Kidney epithelial cell (primary cell): Measurements from ENCODE around the gene LNP1. TPM values are rescaled to one million over a fixed set of nuclear protein-coding genes. Genes with fewer than 3 reads are reported as not detected.

Experiments
- DNase-seq: peaks from one replicate; pipeline ENCODE4 v3.0.0-alpha.2; 2010; ENCODE audit warnings: low read depth
- H3K27me3 ChIP-seq: 2 replicates; pipeline ENCODE4 v1.6.0; 2011; ENCODE audit warnings: low read length; ENCODE audit not compliant: control insufficient read depth, insufficient read depth
- H3K36me3 ChIP-seq: 2 replicates; pipeline ENCODE4 v1.5.1; 2011; ENCODE audit warnings: low read length; ENCODE audit not compliant: control insufficient read depth, insufficient read depth
- H3K4me3 ChIP-seq: 2 replicates; pipeline ENCODE4 v1.5.1; 2011; ENCODE audit warnings: low read depth, mild to moderate bottlenecking, control low read depth, low read length
- total RNA-seq: library from RNA; depleted of rRNA; stranded (reverse); fragments of >200 nt; gene quantifications from 2 replicates; pipeline ENCODE4 v1.2.3, GENCODE V29; 2015
- TF ChIP-seq, protein P1 (sequence below): IDR thresholded peaks from 2 replicates; pipeline ENCODE4 v1.5.1; 2011; ENCODE audit warnings: mild to moderate bottlenecking, moderate library complexity, low read length, control low read depth, inconsistent platforms; ENCODE audit not compliant: insufficient read depth, poor library complexity, severe bottlenecking

LNP1 gene
- total RNA-seq, 1 donor from 2014 or later = 1.6 TPM

GRCh38 chr3:100407977-100408532 is 6.7 kb downstream of the LNP1 start:
- TF ChIP-seq, protein P1, sequence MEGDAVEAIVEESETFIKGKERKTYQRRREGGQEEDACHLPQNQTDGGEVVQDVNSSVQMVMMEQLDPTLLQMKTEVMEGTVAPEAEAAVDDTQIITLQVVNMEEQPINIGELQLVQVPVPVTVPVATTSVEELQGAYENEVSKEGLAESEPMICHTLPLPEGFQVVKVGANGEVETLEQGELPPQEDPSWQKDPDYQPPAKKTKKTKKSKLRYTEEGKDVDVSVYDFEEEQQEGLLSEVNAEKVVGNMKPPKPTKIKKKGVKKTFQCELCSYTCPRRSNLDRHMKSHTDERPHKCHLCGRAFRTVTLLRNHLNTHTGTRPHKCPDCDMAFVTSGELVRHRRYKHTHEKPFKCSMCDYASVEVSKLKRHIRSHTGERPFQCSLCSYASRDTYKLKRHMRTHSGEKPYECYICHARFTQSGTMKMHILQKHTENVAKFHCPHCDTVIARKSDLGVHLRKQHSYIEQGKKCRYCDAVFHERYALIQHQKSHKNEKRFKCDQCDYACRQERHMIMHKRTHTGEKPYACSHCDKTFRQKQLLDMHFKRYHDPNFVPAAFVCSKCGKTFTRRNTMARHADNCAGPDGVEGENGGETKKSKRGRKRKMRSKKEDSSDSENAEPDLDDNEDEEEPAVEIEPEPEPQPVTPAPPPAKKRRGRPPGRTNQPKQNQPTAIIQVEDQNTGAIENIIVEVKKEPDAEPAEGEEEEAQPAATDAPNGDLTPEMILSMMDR = no peak
- Histone ChIP-seq H3K27me3 (no peaks in the 10 kb centered on the region), H3K36me3 (no peaks in the 10 kb centered on the region), H3K4me3 (no peak overlapping the region)
- no peak for DNase-seq

GRCh38 chr3:100411091-100411982 is 10.0 kb downstream of the LNP1 start:
- TF ChIP-seq, protein P1 = no peak
- Histone ChIP-seq H3K4me3 (no peak overlapping the region), H3K36me3 (no peaks in the 10 kb centered on the region), H3K27me3 (no peaks in the 10 kb centered on the region)
- no peak for DNase-seq

DNA sequence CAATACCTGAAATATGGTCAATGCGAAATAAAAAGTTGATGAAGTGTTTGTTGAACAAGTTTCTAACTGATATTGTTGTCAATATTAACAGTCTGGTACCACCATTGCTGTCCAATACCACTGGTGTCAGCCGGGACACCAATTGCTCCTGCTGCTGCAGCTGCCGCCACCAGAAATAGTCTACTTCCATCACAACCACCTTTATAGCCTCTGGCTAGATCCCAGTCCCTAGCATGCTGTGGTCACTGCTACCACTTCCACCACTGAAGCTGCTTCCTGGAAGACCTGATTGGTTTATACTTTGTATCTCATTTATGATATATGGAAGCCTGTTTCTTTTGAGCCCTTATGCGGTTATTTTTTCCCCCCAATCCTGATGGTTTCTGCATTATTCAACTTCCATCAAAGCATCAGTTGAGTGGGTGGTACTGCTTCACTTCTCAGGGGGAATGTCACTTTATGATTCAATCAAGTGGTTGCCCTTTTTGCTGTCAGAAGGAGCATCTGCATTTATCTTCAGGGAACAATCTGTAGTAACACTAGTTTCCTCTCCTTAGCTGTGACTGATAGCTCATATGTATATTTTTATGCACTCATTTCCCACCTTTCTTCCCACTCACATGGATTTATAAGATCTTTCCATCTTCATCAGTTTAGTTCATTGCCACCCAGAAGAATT is 11.7 kb downstream of the LNP1 start:
- Histone ChIP-seq H3K27me3 (no peaks in the 10 kb centered on the region), H3K4me3 (no peak overlapping the region), H3K36me3 (no peaks in the 10 kb centered on the region)
- TF ChIP-seq, protein P1 = no peak
- DNase-seq = no peak

DNA sequence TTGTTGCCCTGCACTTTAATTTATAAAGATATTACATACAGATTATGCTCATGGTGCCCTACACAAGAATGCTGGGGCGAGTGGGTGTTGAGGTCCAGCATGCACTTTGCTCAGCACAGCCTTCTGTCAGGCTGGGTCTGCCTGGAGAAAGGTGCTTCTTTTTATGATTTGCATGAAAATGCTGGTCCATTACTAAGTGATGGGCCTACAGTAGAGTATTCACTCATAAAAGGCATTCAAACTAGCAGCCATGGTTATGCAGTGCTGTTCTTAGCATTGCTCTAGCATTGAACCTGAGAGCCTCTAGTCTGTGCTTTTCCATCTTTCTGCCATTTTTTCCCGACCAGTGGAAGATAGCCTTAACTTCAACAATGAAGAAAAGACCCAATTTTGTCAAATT is 12.3 kb downstream of the LNP1 start:
- TF ChIP-seq, protein P1 = no peak

DNA sequence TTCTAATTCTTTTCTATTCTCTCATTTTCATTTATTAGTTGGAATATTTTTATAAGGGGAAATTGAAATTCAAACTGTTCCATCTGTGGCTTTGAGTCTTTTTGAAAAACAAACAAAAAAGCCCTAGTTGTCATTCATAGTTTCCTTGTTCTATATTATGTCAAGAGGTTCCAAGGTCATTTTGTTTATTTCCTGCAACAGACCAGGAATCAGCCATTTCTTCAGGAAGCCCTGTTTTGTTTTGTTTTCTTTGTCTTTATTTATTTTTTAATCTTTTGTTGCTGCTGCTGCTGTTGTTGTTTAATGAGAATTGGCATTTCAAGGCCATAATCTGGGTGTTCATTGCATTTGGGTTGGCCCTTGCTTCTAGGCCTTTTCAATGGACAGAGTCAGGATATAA is 14.8 kb downstream of the LNP1 start:
- no peaks in the 10 kb centered on the region for H3K36me3 ChIP-seq
- no peak overlapping the region for H3K4me3 ChIP-seq
- no peak for DNase-seq
- H3K27me3 ChIP-seq = no peaks in the 10 kb centered on the region
- TF ChIP-seq, protein P1 = no peak

More for the DNA sequence above, 12.3 kb downstream of the LNP1 start:
- Histone ChIP-seq H3K27me3 (no peaks in the 10 kb centered on the region), H3K36me3 (no peaks in the 10 kb centered on the region), H3K4me3 (no peak overlapping the region)
- no peak for DNase-seq
